GM21619 (cell line): ENCODE results near the gene ISOC2.
"Not testable (repeated sequence)": the region's sequence is repeated elsewhere in the genome, so short reads cannot be mapped to it uniquely, and the experiment has no call there.

Experiments
- ATAC-seq: cut with Tn5 transposase; IDR thresholded peaks from one replicate; pipeline ENCODE4 v1.9.1; 2021; ENCODE audit not compliant: unreplicated experiment

Gene ISOC2

GRCh38 chr19:55460670-55461258, 678 bp downstream of the ISOC2 start:
- no peak for ATAC-seq

- ATAC-seq = no peak
Observed at GRCh38 chr19:55459950-55460657, 1.3 kb downstream of the ISOC2 start.

GRCh38 chr19:55459551-55459949, 1.9 kb downstream of the ISOC2 start:
- no peak for ATAC-seq

GRCh38 chr19:55457683-55458457, 3.6 kb downstream of the ISOC2 start:
- ATAC-seq = no peak

GRCh38 chr19:55456347-55456746, 5.1 kb downstream of the ISOC2 start:
- ATAC-seq = no peak

- no peak for ATAC-seq
Observed at GRCh38 chr19:55455576-55456235, 5.7 kb downstream of the ISOC2 start.

- ATAC-seq = no peak
Observed at GRCh38 chr19:55454787-55455243, 6.6 kb downstream of the ISOC2 start.

GRCh38 chr19:55453511-55454260, 7.8 kb downstream of the ISOC2 start:
- ATAC-seq = no peak

- ATAC-seq = no peak
Observed at GRCh38 chr19:55452749-55453346, 8.6 kb downstream of the ISOC2 start.

- ATAC-seq = no peak
Observed at GRCh38 chr19:55451965-55452748, 9.3 kb downstream of the ISOC2 start.

GRCh38 chr19:55451163-55451964, 10.1 kb downstream of the ISOC2 start:
- ATAC-seq = no peak

- no peak for ATAC-seq
Observed at GRCh38 chr19:55449469-55449868, 12.0 kb downstream of the ISOC2 start.

GRCh38 chr19:55448175-55448490, 13.3 kb downstream of the ISOC2 start:
- ATAC-seq = not testable (repeated sequence)

- no peak for ATAC-seq
Observed at GRCh38 chr19:55447421-55448174, 13.8 kb downstream of the ISOC2 start.

- no peak for ATAC-seq
Observed at GRCh38 chr19:55446060-55446459, 15.4 kb downstream of the ISOC2 start.

- no peak for ATAC-seq
Observed at GRCh38 chr19:55444646-55445045, 16.8 kb downstream of the ISOC2 start.

GRCh38 chr19:55443824-55444480, 17.5 kb downstream of the ISOC2 start:
- ATAC-seq = no peak
